BE2C (cell line): ENCODE data around the gene DIP2C.
"Not testable (repeated sequence)": the region's sequence is repeated elsewhere in the genome, so short reads cannot be mapped to it uniquely, and the experiment has no call there.

Experiments
- DNase-seq: peaks from one replicate; pipeline ENCODE4 v3.0.0-alpha.2; 2020
- H3K27me3 ChIP-seq: fragments of 250-450 bp; sonication (Bioruptor Pico); 2 replicates; pipeline ENCODE4 v1.5.1; 2020; ENCODE audit warnings: mild to moderate bottlenecking
- H3K36me3 ChIP-seq: fragments of 250-450 bp; sonication (Bioruptor Pico); 2 replicates; pipeline ENCODE4 v1.5.1; 2020; ENCODE audit warnings: mild to moderate bottlenecking
- H3K4me1 ChIP-seq: fragments of 250-450 bp; sonication (Bioruptor Pico); 2 replicates; pipeline ENCODE4 v1.5.1; 2020
- H3K4me3 ChIP-seq: 2 replicates; pipeline ENCODE4 v1.5.1; 2011; ENCODE audit warnings: low read depth, low read length
- H3K9me3 ChIP-seq: fragments of 250-450 bp; sonication (Bioruptor Pico); 2 replicates; pipeline ENCODE4 v1.5.1; 2020
- TF ChIP-seq, protein P1 (sequence below): IDR thresholded peaks from 2 replicates; pipeline ENCODE4 v1.5.1; 2012; ENCODE audit warnings: mild to moderate bottlenecking, low read depth, low read length

Gene DIP2C

DNA sequence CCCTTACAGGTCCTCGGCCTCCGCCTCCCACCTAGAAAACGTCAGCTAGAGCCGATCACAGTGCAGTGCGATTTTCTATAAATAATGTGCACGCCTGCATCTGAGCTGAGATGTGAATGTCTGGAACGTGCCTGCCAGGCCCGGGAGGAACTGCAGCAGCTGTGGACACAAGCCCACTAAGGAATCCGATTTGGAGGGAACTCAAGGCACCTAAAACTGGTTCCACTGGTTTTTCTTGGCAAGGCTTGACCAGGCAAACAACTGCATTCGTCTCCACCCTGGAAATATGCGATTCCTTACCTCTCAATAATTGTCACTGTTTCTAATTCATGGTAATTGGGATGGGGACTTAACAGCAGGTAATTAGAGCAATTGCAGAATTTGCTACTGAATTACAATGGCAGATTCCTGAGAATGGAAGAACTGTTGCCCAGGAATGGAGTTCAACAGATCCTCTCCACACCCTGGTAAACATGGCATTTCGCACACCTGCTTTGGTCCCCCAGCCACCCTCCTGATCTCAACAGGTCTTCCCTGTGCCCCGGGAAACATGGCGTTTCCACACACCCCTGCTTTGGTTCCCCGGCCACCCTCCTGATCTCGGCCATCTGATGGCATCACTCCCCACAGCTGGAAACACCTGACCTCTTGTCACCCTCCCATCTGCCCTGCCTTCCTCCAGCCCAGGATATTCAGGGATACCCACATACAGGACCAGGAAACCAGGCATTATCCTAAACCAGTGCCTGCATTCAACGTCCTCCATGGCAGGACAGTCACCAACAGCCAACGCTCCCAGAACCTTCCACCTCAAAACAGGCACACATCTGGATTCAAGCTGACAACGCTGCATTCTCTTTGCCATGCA is 76.0 kb downstream of the DIP2C start:
- peaks cover 19% of the 10 kb centered on the region for H3K4me1 ChIP-seq
- H3K4me3 ChIP-seq, result no peak overlapping the region
- H3K36me3 ChIP-seq, result no peaks in the 10 kb centered on the region
- no peaks in the 10 kb centered on the region for H3K9me3 ChIP-seq
- H3K27me3 ChIP-seq, result no peaks in the 10 kb centered on the region
- TF ChIP-seq, protein P1, sequence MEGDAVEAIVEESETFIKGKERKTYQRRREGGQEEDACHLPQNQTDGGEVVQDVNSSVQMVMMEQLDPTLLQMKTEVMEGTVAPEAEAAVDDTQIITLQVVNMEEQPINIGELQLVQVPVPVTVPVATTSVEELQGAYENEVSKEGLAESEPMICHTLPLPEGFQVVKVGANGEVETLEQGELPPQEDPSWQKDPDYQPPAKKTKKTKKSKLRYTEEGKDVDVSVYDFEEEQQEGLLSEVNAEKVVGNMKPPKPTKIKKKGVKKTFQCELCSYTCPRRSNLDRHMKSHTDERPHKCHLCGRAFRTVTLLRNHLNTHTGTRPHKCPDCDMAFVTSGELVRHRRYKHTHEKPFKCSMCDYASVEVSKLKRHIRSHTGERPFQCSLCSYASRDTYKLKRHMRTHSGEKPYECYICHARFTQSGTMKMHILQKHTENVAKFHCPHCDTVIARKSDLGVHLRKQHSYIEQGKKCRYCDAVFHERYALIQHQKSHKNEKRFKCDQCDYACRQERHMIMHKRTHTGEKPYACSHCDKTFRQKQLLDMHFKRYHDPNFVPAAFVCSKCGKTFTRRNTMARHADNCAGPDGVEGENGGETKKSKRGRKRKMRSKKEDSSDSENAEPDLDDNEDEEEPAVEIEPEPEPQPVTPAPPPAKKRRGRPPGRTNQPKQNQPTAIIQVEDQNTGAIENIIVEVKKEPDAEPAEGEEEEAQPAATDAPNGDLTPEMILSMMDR, result no peak
- no peak for DNase-seq

DNA sequence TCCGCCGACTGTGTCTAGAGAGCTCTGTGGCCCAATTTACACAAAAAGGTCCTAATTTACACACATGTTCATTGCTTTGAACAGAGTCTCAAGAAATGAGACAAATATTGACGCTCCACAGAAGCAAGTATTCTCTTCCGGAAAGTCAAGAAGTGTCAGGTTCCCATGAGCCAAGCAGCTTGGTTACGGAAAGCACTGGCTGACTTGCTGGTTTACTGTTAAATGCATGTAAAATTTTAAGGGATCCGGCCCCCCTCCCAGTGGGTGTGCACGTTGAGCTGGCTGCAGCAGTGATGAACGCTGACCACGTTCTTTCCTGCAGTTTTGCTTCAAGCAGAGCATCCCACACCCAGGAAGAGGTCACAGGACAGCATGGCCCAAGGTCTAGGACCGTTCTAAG is 76.8 kb downstream of the DIP2C start:
- H3K9me3 ChIP-seq, result no peaks in the 10 kb centered on the region
- TF ChIP-seq, protein P1, result no peak
- peaks cover 19% of the 10 kb centered on the region for H3K4me1 ChIP-seq
- no peaks in the 10 kb centered on the region for H3K27me3 ChIP-seq
- H3K36me3 ChIP-seq, result no peaks in the 10 kb centered on the region
- no peak for DNase-seq
- no peak overlapping the region for H3K4me3 ChIP-seq

DNA sequence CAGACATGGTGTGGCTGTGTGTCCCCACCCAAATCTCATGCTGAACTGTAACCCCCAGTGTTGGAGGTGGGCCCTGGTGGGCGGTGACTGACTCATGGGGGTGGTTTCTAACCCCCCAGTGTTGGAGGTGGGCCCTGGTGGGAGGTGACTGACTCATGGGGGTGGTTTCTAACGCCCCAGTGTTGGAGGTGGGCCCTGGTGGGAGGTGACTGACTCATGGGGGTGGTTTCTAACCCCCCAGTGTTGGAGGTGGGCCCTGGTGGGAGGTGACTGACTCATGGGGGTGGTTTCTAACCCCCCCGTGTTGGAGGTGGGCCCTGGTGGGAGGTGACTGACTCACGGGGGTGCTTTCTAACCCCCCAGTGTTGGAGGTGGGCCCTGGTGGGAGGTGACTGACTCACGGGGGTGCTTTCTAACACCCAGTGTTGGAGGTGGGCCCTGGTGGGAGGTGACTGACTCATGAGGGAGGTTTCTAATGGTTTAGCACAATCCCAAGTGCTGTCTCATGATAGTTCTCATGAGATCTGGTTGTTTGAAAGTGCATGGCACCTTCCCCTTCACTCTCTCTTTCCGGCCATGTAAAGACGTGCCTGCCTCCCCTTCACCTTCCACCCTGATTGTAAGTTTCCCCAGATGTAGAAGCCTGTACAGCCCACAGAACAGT is 78.7 kb downstream of the DIP2C start:
- H3K9me3 ChIP-seq, H3K27me3 ChIP-seq, H3K36me3 ChIP-seq, DNase-seq, H3K4me3 ChIP-seq: not testable (repeated sequence)
- H3K4me1 ChIP-seq, result peaks cover 18% of the 10 kb centered on the region

DNA sequence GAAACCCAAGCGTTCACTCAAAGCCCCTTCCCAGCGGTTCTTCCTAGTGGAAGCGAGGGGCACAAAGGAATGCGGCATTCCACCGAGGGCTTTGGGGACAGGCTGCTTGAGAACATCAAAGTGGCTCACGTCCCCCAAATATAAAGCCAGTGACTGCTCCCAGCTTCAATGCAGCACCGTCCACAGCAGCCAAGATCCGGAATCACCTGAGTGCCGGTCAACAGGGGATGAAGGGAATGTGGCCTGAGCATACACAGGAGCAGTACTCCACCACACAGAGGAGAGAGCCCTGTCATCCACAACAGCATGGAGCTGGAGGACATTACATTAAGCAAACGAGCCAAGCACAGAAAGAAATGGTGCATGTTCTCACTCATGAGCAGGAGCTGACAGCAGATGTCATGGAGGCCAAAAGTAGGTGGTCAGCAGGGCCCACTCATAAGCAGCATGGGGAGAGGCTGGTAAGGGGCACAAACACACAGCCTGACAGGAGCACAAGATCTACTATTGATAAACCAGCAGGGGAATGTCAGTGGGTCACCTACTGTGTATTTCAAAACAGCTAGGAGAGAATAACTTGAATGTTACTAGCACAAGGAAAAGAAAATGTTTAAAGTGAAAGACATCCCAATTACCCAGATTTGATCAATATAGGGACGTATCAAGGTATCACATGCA is 79.5 kb downstream of the DIP2C start:
- Histone ChIP-seq H3K27me3 (no peaks in the 10 kb centered on the region), H3K4me1 (peaks cover 10% of the 10 kb centered on the region)

DNA sequence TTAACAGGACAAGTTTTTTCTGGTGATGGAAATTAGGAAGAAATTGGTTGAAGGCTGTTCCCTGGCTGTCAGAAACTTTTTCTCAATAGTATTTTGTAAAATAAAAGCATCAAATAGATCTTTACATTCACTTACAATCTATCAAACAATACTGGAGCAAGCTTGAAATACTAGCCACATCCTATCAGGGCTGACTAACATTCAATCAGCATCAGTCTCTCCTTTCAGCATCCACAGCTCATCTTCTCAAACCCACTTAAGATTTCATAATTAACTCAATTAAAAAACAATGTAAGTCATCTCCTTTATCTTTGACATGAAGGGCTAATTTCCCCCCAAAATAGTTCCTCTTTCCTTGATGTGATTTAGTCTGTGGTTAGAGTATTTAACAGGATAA is 80.2 kb downstream of the DIP2C start:
- Histone ChIP-seq H3K4me3 (no peak overlapping the region), H3K36me3 (no peaks in the 10 kb centered on the region), H3K27me3 (no peaks in the 10 kb centered on the region), H3K9me3 (no peaks in the 10 kb centered on the region), H3K4me1 (peaks cover 3% of the 10 kb centered on the region)
- TF ChIP-seq, protein P1, result no peak
- DNase-seq, result no peak

More for the DNA sequence above, 79.5 kb downstream of the DIP2C start:
- Histone ChIP-seq H3K4me3 (no peak overlapping the region), H3K9me3 (no peaks in the 10 kb centered on the region), H3K36me3 (no peaks in the 10 kb centered on the region)
- DNase-seq, result no peak
- TF ChIP-seq, protein P1, result no peak

DNA sequence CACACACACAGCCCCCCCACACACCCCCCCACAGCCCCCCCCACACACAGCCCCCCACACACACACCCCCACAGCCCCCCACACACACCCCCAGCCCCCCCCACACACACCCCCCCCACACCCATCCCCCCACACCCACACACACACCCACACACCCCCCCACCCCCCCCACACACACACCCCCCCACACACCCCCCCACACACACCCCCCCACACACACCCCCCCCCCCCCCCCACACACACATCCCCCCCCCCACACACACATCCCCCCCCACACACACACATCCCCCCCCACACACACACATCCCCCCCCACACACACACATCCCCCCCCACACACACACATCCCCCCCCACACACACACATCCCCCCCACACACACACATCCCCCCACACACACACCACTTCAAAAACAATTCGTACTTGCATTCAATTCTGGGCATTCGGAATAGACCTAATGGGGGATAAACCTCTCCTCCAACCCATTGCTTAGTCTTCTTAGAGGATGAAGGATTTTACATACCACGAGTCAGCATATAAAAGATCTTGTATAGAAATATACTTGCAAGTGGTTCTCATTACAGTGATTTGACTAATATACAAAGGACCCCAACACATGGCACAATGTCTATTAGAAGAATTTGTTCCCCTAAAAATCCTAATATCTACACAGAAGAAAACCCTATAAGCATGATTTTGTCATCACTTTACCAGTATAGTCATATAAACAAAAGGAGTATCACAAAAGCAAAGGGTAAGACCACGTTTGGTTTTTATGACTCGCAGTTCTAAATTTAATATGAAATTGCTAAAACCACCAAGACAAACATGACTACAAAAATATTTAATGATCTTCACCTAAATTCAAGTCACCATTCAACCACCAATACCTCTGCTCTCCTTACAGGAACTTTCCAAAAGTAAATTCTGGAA is 80.9 kb downstream of the DIP2C start:
- no peaks in the 10 kb centered on the region for H3K36me3 ChIP-seq
- no peaks in the 10 kb centered on the region for H3K27me3 ChIP-seq
- H3K4me1 ChIP-seq, result no peaks in the 10 kb centered on the region
- no peaks in the 10 kb centered on the region for H3K9me3 ChIP-seq
- H3K4me3 ChIP-seq, result no peak overlapping the region
- TF ChIP-seq, protein P1, result no peak
- no peak for DNase-seq
